ENCODE results near the gene SDHAF4.

DNA sequence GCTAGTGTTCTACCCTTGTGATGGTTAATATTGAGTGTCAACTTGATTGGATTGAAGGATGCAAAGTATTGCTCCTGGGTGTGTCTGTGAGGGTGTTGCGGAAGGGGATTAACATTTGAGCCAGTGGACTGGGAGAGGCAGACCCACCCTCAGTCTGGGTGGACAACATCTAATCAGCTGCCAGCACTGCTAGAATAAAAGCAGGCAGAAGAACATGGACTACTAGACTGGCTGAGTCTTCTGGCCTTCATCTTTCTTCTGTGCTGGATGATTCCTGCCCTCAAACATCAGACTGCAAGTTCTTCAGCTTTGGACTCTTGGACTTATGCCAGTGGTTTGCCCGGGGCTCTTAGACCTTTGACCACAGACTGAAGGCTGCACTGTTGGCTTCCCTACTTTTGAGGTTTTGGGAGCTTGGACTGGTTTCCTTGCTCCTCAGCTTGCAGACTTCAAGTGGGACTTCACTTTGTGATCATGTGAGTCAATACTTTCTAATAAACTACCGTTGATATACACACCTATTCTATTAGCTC is 50.1 kb downstream of the SDHAF4 start:
- TF ChIP-seq, protein P1, sequence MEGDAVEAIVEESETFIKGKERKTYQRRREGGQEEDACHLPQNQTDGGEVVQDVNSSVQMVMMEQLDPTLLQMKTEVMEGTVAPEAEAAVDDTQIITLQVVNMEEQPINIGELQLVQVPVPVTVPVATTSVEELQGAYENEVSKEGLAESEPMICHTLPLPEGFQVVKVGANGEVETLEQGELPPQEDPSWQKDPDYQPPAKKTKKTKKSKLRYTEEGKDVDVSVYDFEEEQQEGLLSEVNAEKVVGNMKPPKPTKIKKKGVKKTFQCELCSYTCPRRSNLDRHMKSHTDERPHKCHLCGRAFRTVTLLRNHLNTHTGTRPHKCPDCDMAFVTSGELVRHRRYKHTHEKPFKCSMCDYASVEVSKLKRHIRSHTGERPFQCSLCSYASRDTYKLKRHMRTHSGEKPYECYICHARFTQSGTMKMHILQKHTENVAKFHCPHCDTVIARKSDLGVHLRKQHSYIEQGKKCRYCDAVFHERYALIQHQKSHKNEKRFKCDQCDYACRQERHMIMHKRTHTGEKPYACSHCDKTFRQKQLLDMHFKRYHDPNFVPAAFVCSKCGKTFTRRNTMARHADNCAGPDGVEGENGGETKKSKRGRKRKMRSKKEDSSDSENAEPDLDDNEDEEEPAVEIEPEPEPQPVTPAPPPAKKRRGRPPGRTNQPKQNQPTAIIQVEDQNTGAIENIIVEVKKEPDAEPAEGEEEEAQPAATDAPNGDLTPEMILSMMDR (IDR thresholded peaks at IDR 0.05): no peak
- TF ChIP-seq POLR2AphosphoS5 (IDR thresholded peaks at IDR 0.05): no peak

Measured in stomach (tissue), 4 donors.